GM19023 (cell line): ENCODE measurements around the gene RAPGEF6.
A peak's percentile ranks its signal among the peaks of the same experiment; 100 is the strongest.

Experiments
- ATAC-seq: cut with Tn5 transposase; IDR thresholded peaks from one replicate; pipeline ENCODE4 v1.9.1; 2021; ENCODE audit warnings: mild to moderate bottlenecking, moderate library complexity; ENCODE audit not compliant: unreplicated experiment

Gene RAPGEF6

GRCh38 chr5:131545845-131546244, 89.2 kb downstream of the RAPGEF6 start:
- no peak for ATAC-seq

GRCh38 chr5:131542723-131543122, 92.3 kb downstream of the RAPGEF6 start:
- no peak for ATAC-seq

- no peak for ATAC-seq
Measured at GRCh38 chr5:131541762-131542161, 93.3 kb downstream of the RAPGEF6 start.

GRCh38 chr5:131541071-131541470, 94.0 kb downstream of the RAPGEF6 start:
- ATAC-seq, result no peak

- ATAC-seq, result no peak
Measured at GRCh38 chr5:131539251-131539650, 95.8 kb downstream of the RAPGEF6 start.

GRCh38 chr5:131538177-131538593, 96.8 kb downstream of the RAPGEF6 start:
- no peak for ATAC-seq

GRCh38 chr5:131536850-131537448, 98.1 kb downstream of the RAPGEF6 start:
- no peak for ATAC-seq

- peak; percentile 87 for ATAC-seq
Measured at GRCh38 chr5:131536211-131536826, 98.7 kb downstream of the RAPGEF6 start.

- no peak for ATAC-seq
Measured at GRCh38 chr5:131534974-131535373, 100.1 kb downstream of the RAPGEF6 start.

GRCh38 chr5:131533836-131534235, 101.2 kb downstream of the RAPGEF6 start:
- no peak for ATAC-seq

- ATAC-seq, result no peak
Measured at GRCh38 chr5:131532031-131532640, 102.9 kb downstream of the RAPGEF6 start.

- no peak for ATAC-seq
Measured at GRCh38 chr5:131530706-131531331, 104.2 kb downstream of the RAPGEF6 start.

GRCh38 chr5:131528682-131529081, 106.3 kb downstream of the RAPGEF6 start:
- ATAC-seq, result no peak

- ATAC-seq, result no peak
Measured at GRCh38 chr5:131525805-131526204, 109.2 kb downstream of the RAPGEF6 start.

- ATAC-seq, result no peak
Measured at GRCh38 chr5:131524431-131524830, 110.6 kb downstream of the RAPGEF6 start.

- no peak for ATAC-seq
Measured at GRCh38 chr5:131523500-131524185, 111.4 kb downstream of the RAPGEF6 start.

- no peak for ATAC-seq
Measured at GRCh38 chr5:131521252-131521651, 113.8 kb downstream of the RAPGEF6 start.

GRCh38 chr5:131515348-131515747, 119.7 kb downstream of the RAPGEF6 start:
- no peak for ATAC-seq

GRCh38 chr5:131514316-131515283, 120.4 kb downstream of the RAPGEF6 start:
- ATAC-seq, result no peak

- ATAC-seq, result no peak
Measured at GRCh38 chr5:131513780-131514179, 121.2 kb downstream of the RAPGEF6 start.
